Endothelial cell of umbilical vein (primary cell): ENCODE data around the gene CDKN1A. TPM values are rescaled to one million over a fixed set of nuclear protein-coding genes. Genes with fewer than 3 reads are reported as not detected.

Experiments used
- BruUV-seq: library from RNA; stranded (reverse); fragments of 400-500 nt; replicated peaks from 2 replicates; lab custom pipeline; 2021; lab: Mats Ljungman, UMichigan
- CTCF ChIA-PET: fragments of 300-600, 350-600 bp; sonication (Branson Sonifier 250); formaldehyde crosslinking; loops from one replicate; lab custom pipeline; 2021; ENCODE audit warnings: antibody characterized with exemption, inconsistent platforms; lab: Charles Lee
- POLR2A ChIA-PET: fragments of 300-600, 350-600 bp; sonication (Branson Sonifier 250); formaldehyde crosslinking; loops from one replicate; lab custom pipeline; 2021; ENCODE audit warnings: antibody characterized with exemption, inconsistent platforms; lab: Charles Lee
- DNase-seq: peaks from one replicate; pipeline ENCODE4 v3.0.0-alpha.2; 2011; ENCODE audit warnings: low read depth, low spot score
- FAIRE-seq: peaks from 2 replicates; lab custom pipeline; 2011; peaks lifted over from hg19 to GRCh38; lab: Jason Lieb, UNC
- H2AFZ ChIP-seq: 2 replicates; pipeline ENCODE4 v1.6.0; 2012; ENCODE audit warnings: low read depth, low read length, control low read depth, inconsistent platforms
- H3K27ac ChIP-seq: 2 replicates; pipeline ENCODE4 v1.5.1; 2011; ENCODE audit warnings: low read depth, mild to moderate bottlenecking, control low read depth, low read length, moderate library complexity; ENCODE audit not compliant: insufficient read depth
- H3K27me3 ChIP-seq, 2 experiments: 2 replicates each; pipeline versions ENCODE4 v1.6.0 to v1.6.1; 2011; ENCODE audit warnings: low read length in 2 of 2, mixed read lengths in 1 of 2; ENCODE audit not compliant: control insufficient read depth in 2 of 2, insufficient read depth in 2 of 2
- H3K36me3 ChIP-seq, 2 experiments: 2 replicates in 1 of 2; 3 replicates in 1 of 2; pipeline ENCODE4 v1.5.1; 2011; ENCODE audit warnings: low read length in 2 of 2, mild to moderate bottlenecking in 1 of 2, moderate library complexity in 1 of 2; ENCODE audit not compliant: control insufficient read depth in 2 of 2, insufficient read depth in 2 of 2; ENCODE audit errors: extremely low read depth in 1 of 2
- H3K4me1 ChIP-seq: 3 replicates; pipeline ENCODE4 v1.5.1; 2011; ENCODE audit warnings: mild to moderate bottlenecking, low read length; ENCODE audit not compliant: control insufficient read depth, insufficient read depth; ENCODE audit errors: extremely low read depth
- H3K4me2 ChIP-seq: 2 replicates; pipeline ENCODE4 v1.6.1; 2011; ENCODE audit warnings: low read length, control low read depth, mixed read lengths; ENCODE audit not compliant: insufficient read depth
- H3K4me3 ChIP-seq, 3 experiments: fragments of 200-600 bp in 1 of 3; sonication (generic), shearing (Covaris generic) in 1 of 3; replicated peaks in 1 of 3; 2 replicates each; pipeline ENCODE4 v1.5.1; 2011 to 2016; ENCODE audit warnings: control low read depth in 3 of 3, low read length in 3 of 3, mild to moderate bottlenecking in 2 of 3, inconsistent platforms in 1 of 3, low read depth in 1 of 3, moderate library complexity in 1 of 3; ENCODE audit not compliant: insufficient read depth in 1 of 3
- H3K79me2 ChIP-seq: 2 replicates; pipeline ENCODE4 v1.6.0; 2012; ENCODE audit warnings: low read length, inconsistent platforms; ENCODE audit not compliant: control insufficient read depth, insufficient read depth
- H3K9ac ChIP-seq: replicated peaks from 2 replicates; pipeline ENCODE3; 2011; ENCODE audit warnings: low read length, control low read depth; ENCODE audit not compliant: insufficient read depth; ENCODE audit errors: extremely low read depth
- H3K9me1 ChIP-seq: replicated peaks from 3 replicates; pipeline ENCODE4 v1.6.0; 2011; ENCODE audit warnings: mild to moderate bottlenecking, low read length; ENCODE audit not compliant: control insufficient read depth, insufficient read depth; ENCODE audit errors: extremely low read depth
- H3K9me3 ChIP-seq: replicated peaks from 2 replicates; pipeline ENCODE4 v1.5.1; 2012; ENCODE audit warnings: low read length, inconsistent platforms; ENCODE audit not compliant: control insufficient read depth, insufficient read depth
- H4K20me1 ChIP-seq: replicated peaks from 2 replicates; pipeline ENCODE3; 2011; ENCODE audit warnings: mild to moderate bottlenecking, low read length; ENCODE audit not compliant: control insufficient read depth, insufficient read depth; ENCODE audit errors: extremely low read depth
- CTCF ChIP-seq, 2 donors: IDR thresholded peaks; 1 replicate in 1 of 2; 2 replicates in 1 of 2; pipeline ENCODE4 v1.5.1; 2011; ENCODE audit warnings: low read length in 2 of 2, mild to moderate bottlenecking in 2 of 2, moderate library complexity in 2 of 2, control low read depth in 1 of 2, inconsistent platforms in 1 of 2, low read depth in 1 of 2; ENCODE audit not compliant: insufficient read depth in 1 of 2; ENCODE audit errors: extremely low read depth in 1 of 2
- EZH2 ChIP-seq: IDR thresholded peaks from 2 replicates; pipeline ENCODE4 v1.6.1; 2012; ENCODE audit warnings: borderline replicate concordance, low read depth, mild to moderate bottlenecking, moderate library complexity, low read length, inconsistent platforms; ENCODE audit not compliant: severe bottlenecking
- FOS ChIP-seq: IDR thresholded peaks from 2 replicates; pipeline ENCODE4 v1.6.1; 2011; ENCODE audit warnings: mild to moderate bottlenecking, low read length, moderate library complexity, borderline replicate concordance; ENCODE audit not compliant: insufficient read depth
- GATA2 ChIP-seq: IDR thresholded peaks from 2 replicates; pipeline ENCODE4 v1.7.0; 2011; ENCODE audit warnings: low read depth, mild to moderate bottlenecking, moderate library complexity, mixed read lengths, low read length; ENCODE audit not compliant: insufficient read length, insufficient read depth
- JUN ChIP-seq: IDR thresholded peaks from 2 replicates; pipeline ENCODE4 v1.6.1; 2011; ENCODE audit warnings: borderline replicate concordance, low read depth; ENCODE audit not compliant: insufficient read length, insufficient read depth
- MAX ChIP-seq: IDR thresholded peaks from 2 replicates; pipeline ENCODE4 v1.6.1; 2011; ENCODE audit not compliant: insufficient read depth, insufficient read length
- MYC ChIP-seq: IDR thresholded peaks from one replicate; pipeline ENCODE4 v1.6.1; 2011; ENCODE audit warnings: mild to moderate bottlenecking, low read depth, low read length
- POLR2A ChIP-seq: IDR thresholded peaks from 2 replicates; pipeline ENCODE4 v1.6.1; 2012; ENCODE audit warnings: low read depth, mild to moderate bottlenecking, control low read depth, low read length
- POLR2AphosphoS5 ChIP-seq: IDR thresholded peaks from 2 replicates; pipeline ENCODE4 v1.6.1; 2012; ENCODE audit warnings: low read depth, mild to moderate bottlenecking, control low read depth, low read length, moderate library complexity; ENCODE audit not compliant: insufficient read depth
- dilution Hi-C: fragments of 300-500 bp; cut with MboI; formaldehyde crosslinking; loops from one replicate; pipeline ENCODE4 v1.15.0; 2019; ENCODE audit warnings: low sequenced_read_pairs; ENCODE audit not compliant: extremely low pct_ligation_motif_present
- intact Hi-C: fragments of 100-400 bp; cut with micrococcal nuclease; formaldehyde crosslinking; loops from one replicate; pipeline ENCODE4 v1.10.0; 2022
- polyA plus RNA-seq, 4 experiments: library from polyadenylated mRNA; depleted of rRNA in 3 of 4; stranded (reverse) in 3 of 4; unstranded in 1 of 4; fragments of >200 nt; gene quantifications; 2 replicates each; pipeline versions ENCODE4 v1.2.1 to v1.2.3, GENCODE V29; 2011 to 2012; ENCODE audit warnings: missing spikeins in 1 of 4
- total RNA-seq: library from RNA; stranded (reverse); gene quantifications from 2 replicates; pipeline ENCODE4 v1.2.3, GENCODE V29; 2021

The CDKN1A gene
- total and polyA plus RNA-seq, 2 donors (not counting 3 experiments of a cell fraction or from before 2014, with no cell fraction given) = 170 to 238 TPM

GRCh38 chr6:36700071-36700812 is 21.7 kb downstream of the CDKN1A start:
- H3K4me1 ChIP-seq = no peaks in the 10 kb centered on the region
- H3K9me3 ChIP-seq = no peaks in the 10 kb centered on the region
- H4K20me1 ChIP-seq = no peaks in the 10 kb centered on the region
- no peaks in the 10 kb centered on the region for H3K79me2 ChIP-seq
- ChIA-PET CTCF (interaction anchor here (2.0 kb wide), 1 partner anchor 59 kb away, joined by 5 read pairs; no protein-coding TSS in a partner anchor), POLR2A (no interaction called here)
- intact Hi-C loops = no loop called here
- no TSS peak for BruUV-seq
- H3K36me3 ChIP-seq = no peaks in the 10 kb centered on the region
- TF ChIP-seq MAX (no peak), JUN (no peak), POLR2AphosphoS5 (no peak), POLR2A (no peak), CTCF (IDR thresholded peaks at IDR 0.05; ENCODE audit: extremely low read depth in 1 of 2, insufficient read depth in 1 of 2, low read depth in 1 of 2, low read length in 2 of 2) (no peak), EZH2 (no peak), GATA2 (no peak), MYC (no peak), FOS (no peak)
- DNase-seq (no peak), FAIRE-seq (no peak)
- H3K9ac ChIP-seq = no peak overlapping the region
- H2AFZ ChIP-seq = no peak overlapping the region
- dilution Hi-C loops = no loop called here
- no peak overlapping the region for H3K4me3 ChIP-seq
- no peak overlapping the region for H3K4me2 ChIP-seq
- H3K9me1 ChIP-seq = no peaks in the 10 kb centered on the region
- no peak overlapping the region for H3K27ac ChIP-seq
- no peaks in the 10 kb centered on the region for H3K27me3 ChIP-seq
